ENCODE measurements around the gene RBMS1. TPM values are rescaled to one million over a fixed set of nuclear protein-coding genes. Genes with fewer than 3 reads are reported as not detected.

RBMS1 gene
- total and polyA plus RNA-seq, 2 of the 13 experiments (the other 11 are each of a cell fraction or from before 2014, with no cell fraction given) = 55.5 to 110 TPM

GRCh38 chr2:160429248-160430000, 64.2 kb downstream of the RBMS1 start (continued):
- TF ChIP-seq ZNF10 (CRISPR knock-in tag; IDR thresholded peaks at IDR 0.05; ENCODE audit: borderline replicate concordance, low read depth) (no peak), ELF3 (CRISPR knock-in tag; IDR thresholded peaks at IDR 0.05) (no peak), KAT8 (CRISPR knock-in tag; IDR thresholded peaks at IDR 0.05) (0 out of 2 replicates have a peak, but pooled peaks have one; percentile 19), PHF21A (CRISPR knock-in tag; IDR thresholded peaks at IDR 0.05) (no peak)
- TF ChIP-seq, protein P1, sequence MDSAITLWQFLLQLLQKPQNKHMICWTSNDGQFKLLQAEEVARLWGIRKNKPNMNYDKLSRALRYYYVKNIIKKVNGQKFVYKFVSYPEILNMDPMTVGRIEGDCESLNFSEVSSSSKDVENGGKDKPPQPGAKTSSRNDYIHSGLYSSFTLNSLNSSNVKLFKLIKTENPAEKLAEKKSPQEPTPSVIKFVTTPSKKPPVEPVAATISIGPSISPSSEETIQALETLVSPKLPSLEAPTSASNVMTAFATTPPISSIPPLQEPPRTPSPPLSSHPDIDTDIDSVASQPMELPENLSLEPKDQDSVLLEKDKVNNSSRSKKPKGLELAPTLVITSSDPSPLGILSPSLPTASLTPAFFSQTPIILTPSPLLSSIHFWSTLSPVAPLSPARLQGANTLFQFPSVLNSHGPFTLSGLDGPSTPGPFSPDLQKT (CRISPR knock-in tag; IDR thresholded peaks at IDR 0.05; ENCODE audit: borderline replicate concordance) = no peak
- TF ChIP-seq, protein P2, sequence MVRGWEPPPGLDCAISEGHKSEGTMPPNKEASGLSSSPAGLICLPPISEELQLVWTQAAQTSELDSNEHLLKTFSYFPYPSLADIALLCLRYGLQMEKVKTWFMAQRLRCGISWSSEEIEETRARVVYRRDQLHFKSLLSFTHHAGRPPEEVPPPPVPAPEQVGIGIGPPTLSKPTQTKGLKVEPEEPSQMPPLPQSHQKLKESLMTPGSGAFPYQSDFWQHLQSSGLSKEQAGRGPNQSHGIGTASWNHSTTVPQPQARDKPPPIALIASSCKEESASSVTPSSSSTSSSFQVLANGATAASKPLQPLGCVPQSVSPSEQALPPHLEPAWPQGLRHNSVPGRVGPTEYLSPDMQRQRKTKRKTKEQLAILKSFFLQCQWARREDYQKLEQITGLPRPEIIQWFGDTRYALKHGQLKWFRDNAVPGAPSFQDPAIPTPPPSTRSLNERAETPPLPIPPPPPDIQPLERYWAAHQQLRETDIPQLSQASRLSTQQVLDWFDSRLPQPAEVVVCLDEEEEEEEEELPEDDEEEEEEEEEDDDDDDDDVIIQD (CRISPR knock-in tag; IDR thresholded peaks at IDR 0.05; ENCODE audit: low read depth) = peak; percentile 58; the same call in 1 of the 2 replicates

DNA sequence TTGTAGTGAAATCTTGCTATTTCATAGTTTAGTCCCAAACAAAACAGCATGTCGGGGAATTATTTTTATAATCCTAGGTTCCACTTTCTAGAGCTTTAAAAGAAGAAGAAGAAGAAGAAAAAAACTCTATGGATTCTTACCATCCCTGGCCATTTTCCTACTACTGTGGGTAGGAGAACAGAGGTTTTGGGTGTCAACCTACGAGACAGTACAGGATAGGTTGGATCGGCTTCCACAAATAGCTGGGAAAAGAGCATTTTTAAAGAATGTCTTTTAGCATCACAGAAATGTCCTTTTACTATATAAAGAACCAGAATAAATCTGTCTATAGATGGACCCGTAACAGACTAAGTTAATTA, 65.2 kb downstream of the RBMS1 start:
- FAIRE-seq (no peak), DNase-seq (ENCODE audit: low spot score) (no peak), ATAC-seq (no peak)
- Histone ChIP-seq H4K20me1 (ENCODE audit: insufficient read depth, low read length) (no peaks in the 10 kb centered on the region), H3K4me3 (replicated peaks in 1 of 3; ENCODE audit: insufficient read depth in 1 of 3, low read depth in 2 of 3, low read length in 3 of 3) (no peak overlapping the region), H3K9me3 (ENCODE audit: low read length) (peaks cover 17% of the 10 kb centered on the region), H3K27ac (ENCODE audit: extremely low read length, insufficient read depth, low read length) (no peak overlapping the region), H3K36me3 (replicated peaks in 1 of 2; ENCODE audit: control insufficient read depth in 1 of 2, insufficient read depth in 2 of 2, low read length in 2 of 2) (peaks cover 3 to 4% of the 10 kb centered on the region in 2 experiments; a peak in 4 of 5 replicates), H2AFZ (ENCODE audit: low read length) (no peak overlapping the region), H3K4me2 (ENCODE audit: low read depth, low read length) (no peak overlapping the region), H3K9ac (ENCODE audit: insufficient read depth, low read depth, low read length) (no peak overlapping the region), H3K79me2 (ENCODE audit: insufficient read depth, low read length) (peaks cover 6% of the 10 kb centered on the region), H3K27me3 (ENCODE audit: control insufficient read depth in 1 of 2, insufficient read depth in 2 of 2, low read length in 2 of 2) (no peaks in the 10 kb centered on the region), H3K4me1 (ENCODE audit: insufficient read depth, low read length) (peaks cover 5% of the 10 kb centered on the region; the same call in 1 of the 2 replicates)
- ChIA-PET POLR2A (no interaction called here), CTCF (ENCODE audit: low intra/inter-chr PET ratio, low total read pairs) (no interaction called here)
- in situ Hi-C loops (cut with HindIII; ENCODE audit: extremely low pct_ligation_motif_present, low pct_unique_long_range_greater_than_20kb) (no loop called here), intact Hi-C loops (cut with micrococcal nuclease; ENCODE audit: unreplicated experiment) (loop anchor here (5.0 kb wide), 2 partner anchors 489 to 544 kb away; no protein-coding TSS in a partner anchor)
- WGBS (ENCODE audit: low lambda C conversion rate) = 97% methylated on average over 4 of the region's 4 CpGs
- BruUV-seq (replicated peaks) = no TSS peak
- no peak for TF ChIP-seq FOXM1 (CRISPR knock-in tag; IDR thresholded peaks at IDR 0.05)
- TF ChIP-seq ZNF224 (CRISPR knock-in tag; IDR thresholded peaks at IDR 0.05) = no peak
- no peak for TF ChIP-seq ZNF816 (CRISPR knock-in tag; IDR thresholded peaks at IDR 0.05; ENCODE audit: borderline replicate concordance)
- no peak for TF ChIP-seq KDM4B (CRISPR knock-in tag; IDR thresholded peaks at IDR 0.05)
- TF ChIP-seq SOX6 (IDR thresholded peaks at IDR 0.05) = no peak
- TF ChIP-seq SOX6 (CRISPR knock-in tag; IDR thresholded peaks at IDR 0.05) = no peak
- TF ChIP-seq, protein P3, sequence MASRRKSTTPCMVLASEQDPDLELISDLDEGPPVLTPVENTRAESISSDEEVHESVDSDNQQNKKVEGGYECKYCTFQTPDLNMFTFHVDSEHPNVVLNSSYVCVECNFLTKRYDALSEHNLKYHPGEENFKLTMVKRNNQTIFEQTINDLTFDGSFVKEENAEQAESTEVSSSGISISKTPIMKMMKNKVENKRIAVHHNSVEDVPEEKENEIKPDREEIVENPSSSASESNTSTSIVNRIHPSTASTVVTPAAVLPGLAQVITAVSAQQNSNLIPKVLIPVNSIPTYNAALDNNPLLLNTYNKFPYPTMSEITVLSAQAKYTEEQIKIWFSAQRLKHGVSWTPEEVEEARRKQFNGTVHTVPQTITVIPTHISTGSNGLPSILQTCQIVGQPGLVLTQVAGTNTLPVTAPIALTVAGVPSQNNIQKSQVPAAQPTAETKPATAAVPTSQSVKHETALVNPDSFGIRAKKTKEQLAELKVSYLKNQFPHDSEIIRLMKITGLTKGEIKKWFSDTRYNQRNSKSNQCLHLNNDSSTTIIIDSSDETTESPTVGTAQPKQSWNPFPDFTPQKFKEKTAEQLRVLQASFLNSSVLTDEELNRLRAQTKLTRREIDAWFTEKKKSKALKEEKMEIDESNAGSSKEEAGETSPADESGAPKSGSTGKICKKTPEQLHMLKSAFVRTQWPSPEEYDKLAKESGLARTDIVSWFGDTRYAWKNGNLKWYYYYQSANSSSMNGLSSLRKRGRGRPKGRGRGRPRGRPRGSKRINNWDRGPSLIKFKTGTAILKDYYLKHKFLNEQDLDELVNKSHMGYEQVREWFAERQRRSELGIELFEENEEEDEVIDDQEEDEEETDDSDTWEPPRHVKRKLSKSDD (CRISPR knock-in tag; IDR thresholded peaks at IDR 0.05; ENCODE audit: low read depth) = no peak
- TF ChIP-seq, protein P4, sequence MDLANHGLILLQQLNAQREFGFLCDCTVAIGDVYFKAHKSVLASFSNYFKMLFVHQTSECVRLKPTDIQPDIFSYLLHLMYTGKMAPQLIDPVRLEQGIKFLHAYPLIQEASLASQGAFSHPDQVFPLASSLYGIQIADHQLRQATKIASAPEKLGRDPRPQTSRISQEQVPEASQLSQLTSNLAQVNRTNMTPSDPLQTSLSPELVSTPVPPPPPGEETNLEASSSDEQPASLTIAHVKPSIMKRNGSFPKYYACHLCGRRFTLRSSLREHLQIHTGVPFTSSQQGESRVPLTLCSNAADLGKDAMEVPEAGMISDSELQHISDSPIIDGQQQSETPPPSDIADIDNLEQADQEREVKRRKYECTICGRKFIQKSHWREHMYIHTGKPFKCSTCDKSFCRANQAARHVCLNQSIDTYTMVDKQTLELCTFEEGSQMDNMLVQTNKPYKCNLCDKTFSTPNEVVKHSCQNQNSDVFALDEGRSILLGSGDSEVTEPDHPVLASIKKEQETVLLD (CRISPR knock-in tag; IDR thresholded peaks at IDR 0.05; ENCODE audit: low read depth) = no peak
- no peak for TF ChIP-seq ZNF780A (CRISPR knock-in tag; IDR thresholded peaks at IDR 0.05)
- no peak for TF ChIP-seq PCBP1 (IDR thresholded peaks at IDR 0.05; ENCODE audit: borderline replicate concordance, low read depth, low read length)
- no peak for TF ChIP-seq ZNF777 (CRISPR knock-in tag; IDR thresholded peaks at IDR 0.05)

Measured in HepG2 (cell line).